A549 (cell line): ENCODE data around the gene PCK1. TPM values are rescaled to one million over a fixed set of nuclear protein-coding genes. Genes with fewer than 3 reads are reported as not detected.
A peak's percentile ranks its signal among the peaks of the same experiment; 100 is the strongest.

Source experiments
- ATAC-seq, 2 experiments: fragments of 200-7000 bp in 1 of 2; fragments of >200 bp in 1 of 2; cut with Nextera tagmentation in 1 of 2; cut with Tn5 transposase in 1 of 2; 3 replicates each; pipeline versions ENCODE4 v1.8.0 to v1.9.1; 2018 to 2020; ENCODE audit warnings: mild to moderate bottlenecking in 1 of 2, moderate library complexity in 1 of 2
- CTCF ChIA-PET: fragments of 300-600 bp; sonication (Branson Sonifier 250); formaldehyde crosslinking; extraction: SDS; loops from one replicate; lab custom pipeline; 2021; ENCODE audit warnings: antibody characterized with exemption, inconsistent platforms; lab: Yijun Ruan, JAX
- POLR2A ChIA-PET: fragments of 350-600 bp; formaldehyde crosslinking; extraction: SDS; loops from one replicate; lab custom pipeline; 2021; ENCODE audit warnings: antibody characterized with exemption, inconsistent platforms; lab: Yijun Ruan, JAX
- DNase-seq, 2 experiments: peaks; one replicate each; pipeline versions ENCODE4 v3.0.0 to v3.0.0-alpha.2; 2011 to 2016; ENCODE audit warnings: low read depth in 1 of 2, low spot score in 1 of 2
- FAIRE-seq: peaks from 2 replicates; lab custom pipeline; 2011; peaks lifted over from hg19 to GRCh38; lab: Jason Lieb, UNC
- H3K27ac ChIP-seq, 2 experiments: fragments of >200 bp; sonication (Bioruptor Twin); formaldehyde crosslinking; 3 replicates each; pipeline ENCODE4 v1.5.1; 2016 to 2017
- H3K4me1 ChIP-seq: fragments of >200 bp; sonication (Bioruptor Twin); formaldehyde crosslinking; 3 replicates; pipeline ENCODE4 v1.6.1; 2016
- H3K4me2 ChIP-seq: fragments of >200 bp; sonication (Bioruptor Twin); formaldehyde crosslinking; 3 replicates; pipeline ENCODE4 v1.6.1; 2016
- H3K4me3 ChIP-seq: fragments of >200 bp; sonication (Bioruptor Twin); formaldehyde crosslinking; 3 replicates; pipeline ENCODE4 v1.5.1; 2016
- H3K9me3 ChIP-seq: fragments of >200 bp; sonication (Bioruptor Twin); formaldehyde crosslinking; 3 replicates; pipeline ENCODE4 v1.6.1; 2016
- CBX2 ChIP-seq: fragments of 200-600 bp; sonication (generic); IDR thresholded peaks from 2 replicates; pipeline ENCODE4 v1.6.1; 2016; ENCODE audit warnings: low read depth, mild to moderate bottlenecking, borderline replicate concordance
- CBX8 ChIP-seq: fragments of 200-600 bp; sonication (generic); IDR thresholded peaks from 2 replicates; pipeline ENCODE4 v1.6.1; 2016
- CHD2 ChIP-seq: fragments of 150-350 bp; IDR thresholded peaks from 2 replicates; pipeline ENCODE4 v1.6.1; 2014; ENCODE audit warnings: low read length; ENCODE audit not compliant: partially characterized antibody
- EHMT2 ChIP-seq: fragments of 200-600 bp; sonication (generic); IDR thresholded peaks from 2 replicates; pipeline ENCODE4 v1.6.1; 2016; ENCODE audit warnings: antibody characterized with exemption, low read depth, mild to moderate bottlenecking, moderate library complexity
- GATA3 ChIP-seq: IDR thresholded peaks from 2 replicates; pipeline ENCODE4 v1.6.1; 2012; ENCODE audit warnings: borderline replicate concordance
- HOXB5 ChIP-seq: fragments of 250-450 bp; sonication (Bioruptor Pico); IDR thresholded peaks from 2 replicates; pipeline ENCODE4 v1.5.0; 2020; ENCODE audit warnings: mild to moderate bottlenecking, moderate library complexity
- JUN ChIP-seq, 2 experiments: fragments of >200 bp; sonication (Bioruptor Twin); formaldehyde crosslinking; IDR thresholded peaks; 2 replicates in 1 of 2; 3 replicates in 1 of 2; pipeline ENCODE4 v1.6.1; 2016 to 2017
- JUNB ChIP-seq: fragments of >200 bp; sonication (Bioruptor Twin); formaldehyde crosslinking; IDR thresholded peaks from 2 replicates; pipeline ENCODE4 v1.6.1; 2016
- MYC ChIP-seq: IDR thresholded peaks from 2 replicates; pipeline ENCODE4 v1.6.1; 2012; ENCODE audit warnings: mild to moderate bottlenecking, inconsistent platforms, low read length, improper control_type of control experiment, borderline replicate concordance
- NR3C1 ChIP-seq: fragments of >200 bp; sonication (Bioruptor Twin); formaldehyde crosslinking; IDR thresholded peaks from 3 replicates; pipeline ENCODE4 v1.6.1; 2017
- POLR2A ChIP-seq: IDR thresholded peaks from 2 replicates; pipeline ENCODE4 v1.6.1; 2012; ENCODE audit warnings: mild to moderate bottlenecking, low read length
- POLR2AphosphoS2 ChIP-seq: conservative IDR thresholded peaks from 2 replicates; pipeline ENCODE4 v1.6.1; 2012; ENCODE audit warnings: low read length, improper control_type of control experiment, inconsistent platforms
- RAD21 ChIP-seq, 2 experiments: fragments of >200 bp in 1 of 2; sonication (Bioruptor Twin) in 1 of 2; formaldehyde crosslinking in 1 of 2; IDR thresholded peaks in 1 of 2; conservative IDR thresholded peaks in 1 of 2; 2 replicates in 1 of 2; 3 replicates in 1 of 2; pipeline ENCODE4 v1.6.1; 2012 to 2018; ENCODE audit warnings: inconsistent platforms in 1 of 2
- RNF2 ChIP-seq: fragments of 200-600 bp; sonication (generic); IDR thresholded peaks from 2 replicates; pipeline ENCODE4 v1.6.1; 2016; ENCODE audit warnings: low read depth, mild to moderate bottlenecking, antibody characterized with exemption, moderate library complexity, borderline replicate concordance
- SMC3 ChIP-seq: fragments of >200 bp; sonication (Bioruptor Twin); formaldehyde crosslinking; IDR thresholded peaks from 3 replicates; pipeline ENCODE4 v1.6.1; 2018; ENCODE audit warnings: inconsistent platforms
- TP53 ChIP-seq: fragments of 250-450 bp; sonication (Bioruptor Pico); IDR thresholded peaks from 2 replicates; pipeline ENCODE4 v1.5.0; 2021; ENCODE audit warnings: mild to moderate bottlenecking, moderate library complexity
- ZC3H11A ChIP-seq: fragments of 450-650 bp; IDR thresholded peaks from 2 replicates; pipeline ENCODE4 v1.6.1; 2014; ENCODE audit warnings: antibody characterized with exemption, mild to moderate bottlenecking
- ZNF302 ChIP-seq: fragments of 250-450 bp; sonication (Bioruptor Pico); IDR thresholded peaks from 2 replicates; pipeline ENCODE4 v1.9.0; 2021; ENCODE audit warnings: inconsistent platforms, mild to moderate bottlenecking, moderate library complexity
- WGBS: methylation state at CpG from one replicate; pipeline ENCODE4 v1.1.6; 2017; ENCODE audit errors: missing lambda C conversion rate; 5-methylcytosine and 5-hydroxymethylcytosine counted together
- polyA plus RNA-seq, 4 experiments: library from polyadenylated mRNA; depleted of rRNA in 3 of 4; stranded (reverse); fragments of >200 nt; fragmentation: RNase III in 1 of 4; extraction: RNeasy Plus Mini Kit Qiagen cat#74134 plus additional on column Dnase treatment in 1 of 4; gene quantifications; 2 replicates in 3 of 4; 3 replicates in 1 of 4; pipeline ENCODE4 v1.2.3, GENCODE V29; 2011 to 2017
- TF ChIP-seq, protein P1 (sequence below): fragments of >200 bp; sonication (Bioruptor Twin); formaldehyde crosslinking; IDR thresholded peaks from 3 replicates; pipeline ENCODE4 v1.5.1; 2016
- TF ChIP-seq, protein P2 (sequence below): fragments of 150-350 bp; IDR thresholded peaks from 2 replicates; pipeline ENCODE4 v1.6.1; 2014; ENCODE audit warnings: low read depth, mild to moderate bottlenecking, low read length
- TF ChIP-seq, protein P3 (sequence below): fragments of 450-650 bp; IDR thresholded peaks from 2 replicates; pipeline ENCODE4 v1.6.1; 2014; ENCODE audit warnings: antibody characterized with exemption
- TF ChIP-seq, protein P4 (sequence below): fragments of 250-450 bp; sonication (Bioruptor Pico); IDR thresholded peaks from 2 replicates; pipeline ENCODE4 v1.5.0; 2021; ENCODE audit warnings: mild to moderate bottlenecking, moderate library complexity, borderline replicate concordance

PCK1 gene
- polyA plus RNA-seq, 2 of the 4 experiments (the other 2 are of a cell fraction) = 0.04 to 0.12 TPM

DNA sequence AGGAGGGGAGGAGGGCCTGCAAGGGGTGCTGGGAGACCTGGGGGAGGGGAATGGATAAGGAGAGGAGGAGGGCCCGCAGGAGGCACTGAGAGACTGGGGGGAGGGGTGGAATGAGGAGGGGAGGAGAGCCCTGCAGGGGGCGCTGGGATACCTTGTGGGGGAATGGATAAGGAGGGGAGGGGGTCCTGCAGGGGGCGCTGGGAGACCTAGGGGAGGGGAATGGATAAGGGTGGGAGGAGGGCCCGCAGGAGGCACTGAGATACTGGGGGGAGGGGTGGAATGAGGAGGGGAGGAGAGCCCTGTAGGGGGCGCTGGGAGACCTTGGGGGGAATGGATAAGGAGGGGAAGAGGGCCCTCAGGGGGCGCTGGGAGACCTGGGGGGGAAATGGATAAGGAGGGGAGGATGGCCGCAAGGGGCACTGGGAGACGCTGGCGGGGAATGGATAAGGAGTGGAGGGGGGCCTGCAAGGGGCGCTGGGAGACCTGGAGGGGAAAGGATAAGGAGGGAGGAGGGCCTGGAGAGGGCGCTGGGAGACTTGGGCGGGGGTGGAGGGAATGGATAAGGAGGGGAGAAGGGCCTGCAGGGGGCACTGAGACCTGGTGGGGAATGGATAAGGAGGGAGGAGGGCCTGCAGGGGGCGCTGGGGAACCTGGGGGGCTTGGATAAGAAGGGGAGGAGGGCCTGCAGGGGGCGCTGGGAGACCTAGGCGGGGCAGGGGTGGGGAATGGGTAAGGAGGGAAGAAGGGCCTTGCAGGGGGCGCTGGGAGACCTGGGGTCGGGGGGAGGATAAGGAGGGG lies 34.6 kb upstream of the PCK1 start:
- peak; percentile 21; the same call in 1 of the 3 replicates for TF ChIP-seq SMC3
- no peak for TF ChIP-seq MYC
- TF ChIP-seq, protein P1, sequence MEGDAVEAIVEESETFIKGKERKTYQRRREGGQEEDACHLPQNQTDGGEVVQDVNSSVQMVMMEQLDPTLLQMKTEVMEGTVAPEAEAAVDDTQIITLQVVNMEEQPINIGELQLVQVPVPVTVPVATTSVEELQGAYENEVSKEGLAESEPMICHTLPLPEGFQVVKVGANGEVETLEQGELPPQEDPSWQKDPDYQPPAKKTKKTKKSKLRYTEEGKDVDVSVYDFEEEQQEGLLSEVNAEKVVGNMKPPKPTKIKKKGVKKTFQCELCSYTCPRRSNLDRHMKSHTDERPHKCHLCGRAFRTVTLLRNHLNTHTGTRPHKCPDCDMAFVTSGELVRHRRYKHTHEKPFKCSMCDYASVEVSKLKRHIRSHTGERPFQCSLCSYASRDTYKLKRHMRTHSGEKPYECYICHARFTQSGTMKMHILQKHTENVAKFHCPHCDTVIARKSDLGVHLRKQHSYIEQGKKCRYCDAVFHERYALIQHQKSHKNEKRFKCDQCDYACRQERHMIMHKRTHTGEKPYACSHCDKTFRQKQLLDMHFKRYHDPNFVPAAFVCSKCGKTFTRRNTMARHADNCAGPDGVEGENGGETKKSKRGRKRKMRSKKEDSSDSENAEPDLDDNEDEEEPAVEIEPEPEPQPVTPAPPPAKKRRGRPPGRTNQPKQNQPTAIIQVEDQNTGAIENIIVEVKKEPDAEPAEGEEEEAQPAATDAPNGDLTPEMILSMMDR = peak; percentile 15; the same call in 1 of the 3 replicates
- TF ChIP-seq, protein P2, sequence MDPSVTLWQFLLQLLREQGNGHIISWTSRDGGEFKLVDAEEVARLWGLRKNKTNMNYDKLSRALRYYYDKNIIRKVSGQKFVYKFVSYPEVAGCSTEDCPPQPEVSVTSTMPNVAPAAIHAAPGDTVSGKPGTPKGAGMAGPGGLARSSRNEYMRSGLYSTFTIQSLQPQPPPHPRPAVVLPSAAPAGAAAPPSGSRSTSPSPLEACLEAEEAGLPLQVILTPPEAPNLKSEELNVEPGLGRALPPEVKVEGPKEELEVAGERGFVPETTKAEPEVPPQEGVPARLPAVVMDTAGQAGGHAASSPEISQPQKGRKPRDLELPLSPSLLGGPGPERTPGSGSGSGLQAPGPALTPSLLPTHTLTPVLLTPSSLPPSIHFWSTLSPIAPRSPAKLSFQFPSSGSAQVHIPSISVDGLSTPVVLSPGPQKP = no peak
- TF ChIP-seq CBX8 = no peak
- no peak for TF ChIP-seq JUN (IDR thresholded peaks at IDR 0.05)
- 0 out of 3 replicates have a peak overlapping the region, but pooled peaks have one; percentile 30 for H3K4me2 ChIP-seq
- no peaks in the 10 kb centered on the region for H3K9me3 ChIP-seq
- ATAC-seq = peak in 1 of 2 experiments; percentile 74; a peak in 3 of 6 replicates
- FAIRE-seq = no peak
- ChIA-PET CTCF (interaction anchor here (0.9 to 2.3 kb wide), 3 partner anchors 12 to 71 kb away, joined by 3 to 14 read pairs (median 6); no protein-coding TSS in a partner anchor), POLR2A (no interaction called here)
- peaks cover 6% of the 10 kb centered on the region; the same call in 1 of the 3 replicates for H3K4me1 ChIP-seq
- no peak overlapping the region for H3K4me3 ChIP-seq
- WGBS = 0% methylated on average over 1 of the region's 17 CpGs
- H3K27ac ChIP-seq = peak overlapping the region in 1 of 2 experiments; percentile 16; a peak in 1 of 6 replicates
- DNase-seq = peak in 1 of 2 experiments; percentile 42

DNA sequence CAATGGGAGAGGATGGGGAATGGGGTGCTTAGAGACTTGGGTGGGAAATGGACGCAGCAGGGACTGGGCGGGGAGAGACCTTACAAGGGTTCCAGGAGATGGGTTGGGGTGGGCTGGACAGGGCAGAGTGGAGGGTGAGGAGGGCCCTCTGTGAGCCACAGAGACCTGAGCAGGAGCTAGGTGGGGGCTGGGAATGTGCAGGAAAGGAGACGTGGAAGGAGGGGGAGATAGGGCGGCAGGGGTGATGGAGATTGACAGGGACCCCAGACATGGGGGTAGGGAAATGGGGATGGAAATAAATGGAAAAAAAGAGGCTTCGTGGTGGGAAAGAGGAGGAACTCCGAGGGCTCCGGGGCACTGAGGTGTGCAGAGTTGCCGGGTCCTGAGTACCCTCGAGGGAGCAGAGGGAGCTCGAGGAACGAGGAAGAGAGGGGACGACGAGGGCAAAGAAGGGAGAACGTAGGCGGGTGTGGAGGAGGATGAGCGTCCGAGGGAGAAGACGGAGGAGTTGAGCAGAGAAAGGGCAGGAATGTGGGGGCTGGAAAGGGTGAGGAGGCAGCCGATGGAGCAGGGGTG lies 33.9 kb upstream of the PCK1 start:
- Histone ChIP-seq H3K4me2 (no peak overlapping the region), H3K4me3 (no peak overlapping the region), H3K4me1 (peaks cover 6% of the 10 kb centered on the region; the same call in 1 of the 3 replicates)
- FAIRE-seq = no peak
- POLR2A ChIA-PET = no interaction called here
- ATAC-seq = peak in 1 of 2 experiments; percentile 30; a peak in 3 of 6 replicates
- no peak for TF ChIP-seq SMC3
- TF ChIP-seq HOXB5 (CRISPR knock-in tag) = no peak
- TF ChIP-seq EHMT2 = no peak
- TF ChIP-seq MYC = no peak
- no peak for TF ChIP-seq RNF2
- no peak for TF ChIP-seq ZC3H11A
- no peak for TF ChIP-seq POLR2A
- TF ChIP-seq, protein P2 = no peak
- TF ChIP-seq, protein P3, sequence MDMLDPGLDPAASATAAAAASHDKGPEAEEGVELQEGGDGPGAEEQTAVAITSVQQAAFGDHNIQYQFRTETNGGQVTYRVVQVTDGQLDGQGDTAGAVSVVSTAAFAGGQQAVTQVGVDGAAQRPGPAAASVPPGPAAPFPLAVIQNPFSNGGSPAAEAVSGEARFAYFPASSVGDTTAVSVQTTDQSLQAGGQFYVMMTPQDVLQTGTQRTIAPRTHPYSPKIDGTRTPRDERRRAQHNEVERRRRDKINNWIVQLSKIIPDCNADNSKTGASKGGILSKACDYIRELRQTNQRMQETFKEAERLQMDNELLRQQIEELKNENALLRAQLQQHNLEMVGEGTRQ = no peak
- no peak for TF ChIP-seq NR3C1
- TF ChIP-seq, all 56 proteins: peak for 0
- CTCF ChIA-PET = interaction anchor here (0.9 to 2.3 kb wide), 6 partner anchors 10 to 684 kb away, joined by 3 to 14 read pairs (median 6); no protein-coding TSS in a partner anchor
- 44% methylated on average over 19 of the region's 19 CpGs for WGBS
- H3K9me3 ChIP-seq = no peaks in the 10 kb centered on the region
- no peak overlapping the region for H3K27ac ChIP-seq
- DNase-seq = no peak

DNA sequence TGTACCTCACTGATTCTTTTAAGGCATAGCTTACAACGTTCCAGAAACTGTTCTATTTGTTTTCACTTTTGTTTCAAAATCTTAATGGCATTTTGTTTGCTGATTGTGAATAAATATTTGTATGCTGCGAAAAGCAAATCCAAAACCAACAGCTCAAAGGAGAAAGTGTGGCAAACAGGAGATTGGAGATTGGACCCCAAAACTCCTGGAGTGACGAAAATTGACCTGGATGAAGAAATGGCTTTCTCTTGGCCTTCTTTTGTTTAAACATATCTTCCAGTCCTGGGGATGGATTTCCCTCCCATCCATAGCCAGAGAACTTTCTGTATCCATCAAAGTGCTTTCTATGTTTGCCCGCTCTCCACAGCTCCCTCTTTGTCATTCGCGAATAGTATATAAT lies 33.2 kb upstream of the PCK1 start:
- ChIA-PET POLR2A (no interaction called here), CTCF (interaction anchor here (0.5 to 2.3 kb wide), 6 partner anchors 10 to 1324 kb away, joined by 3 to 14 read pairs (median 6); no protein-coding TSS in a partner anchor)
- DNase-seq (no peak), ATAC-seq (no peak), FAIRE-seq (no peak)
- H3K4me1 ChIP-seq = peaks cover 6% of the 10 kb centered on the region; the same call in 1 of the 3 replicates
- H3K4me3 ChIP-seq = no peak overlapping the region
- WGBS = 69% methylated on average over 6 of the region's 6 CpGs
- H3K4me2 ChIP-seq = no peak overlapping the region
- no peak overlapping the region for H3K27ac ChIP-seq
- H3K9me3 ChIP-seq = no peaks in the 10 kb centered on the region
- TF ChIP-seq POLR2AphosphoS2 = no peak
- no peak for TF ChIP-seq CBX2
- no peak for TF ChIP-seq CHD2
- no peak for TF ChIP-seq JUNB
- TF ChIP-seq GATA3 = no peak
- no peak for TF ChIP-seq ZC3H11A
- TF ChIP-seq RAD21 (conservative IDR thresholded peaks at IDR 0.05 in 1 of 2, IDR thresholded peaks at IDR 0.05 in 1 of 2) = no peak
- TF ChIP-seq, protein P4, sequence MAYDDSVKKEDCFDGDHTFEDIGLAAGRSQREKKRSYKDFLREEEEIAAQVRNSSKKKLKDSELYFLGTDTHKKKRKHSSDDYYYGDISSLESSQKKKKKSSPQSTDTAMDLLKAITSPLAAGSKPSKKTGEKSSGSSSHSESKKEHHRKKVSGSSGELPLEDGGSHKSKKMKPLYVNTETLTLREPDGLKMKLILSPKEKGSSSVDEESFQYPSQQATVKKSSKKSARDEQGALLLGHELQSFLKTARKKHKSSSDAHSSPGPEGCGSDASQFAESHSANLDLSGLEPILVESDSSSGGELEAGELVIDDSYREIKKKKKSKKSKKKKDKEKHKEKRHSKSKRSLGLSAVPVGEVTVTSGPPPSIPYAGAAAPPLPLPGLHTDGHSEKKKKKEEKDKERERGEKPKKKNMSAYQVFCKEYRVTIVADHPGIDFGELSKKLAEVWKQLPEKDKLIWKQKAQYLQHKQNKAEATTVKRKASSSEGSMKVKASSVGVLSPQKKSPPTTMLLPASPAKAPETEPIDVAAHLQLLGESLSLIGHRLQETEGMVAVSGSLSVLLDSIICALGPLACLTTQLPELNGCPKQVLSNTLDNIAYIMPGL (CRISPR knock-in tag) = no peak
- TF ChIP-seq SMC3 = no peak
- no peak for TF ChIP-seq ZNF302 (CRISPR knock-in tag)
- TF ChIP-seq TP53 (CRISPR knock-in tag) = no peak
